Effector CD4-positive, alpha-beta T cell (primary cell): Measurements from ENCODE around the gene IL1A.

ENCODE experiments used
- DNase-seq: peaks from one replicate; pipeline ENCODE4 v3.0.0-alpha.2; 2020

IL1A gene

GRCh38 chr2:112724591-112725525 lies 59.4 kb downstream of the IL1A start:
- no peak for DNase-seq

GRCh38 chr2:112723995-112724394 lies 60.3 kb downstream of the IL1A start:
- no peak for DNase-seq
